HG03175 (cell line): ENCODE measurements around the gene CHIT1.

ENCODE experiments used
- ATAC-seq: cut with Tn5 transposase; IDR thresholded peaks from one replicate; pipeline ENCODE4 v1.9.1; 2021; ENCODE audit warnings: mild to moderate bottlenecking, moderate library complexity; ENCODE audit not compliant: unreplicated experiment

The CHIT1 gene

DNA sequence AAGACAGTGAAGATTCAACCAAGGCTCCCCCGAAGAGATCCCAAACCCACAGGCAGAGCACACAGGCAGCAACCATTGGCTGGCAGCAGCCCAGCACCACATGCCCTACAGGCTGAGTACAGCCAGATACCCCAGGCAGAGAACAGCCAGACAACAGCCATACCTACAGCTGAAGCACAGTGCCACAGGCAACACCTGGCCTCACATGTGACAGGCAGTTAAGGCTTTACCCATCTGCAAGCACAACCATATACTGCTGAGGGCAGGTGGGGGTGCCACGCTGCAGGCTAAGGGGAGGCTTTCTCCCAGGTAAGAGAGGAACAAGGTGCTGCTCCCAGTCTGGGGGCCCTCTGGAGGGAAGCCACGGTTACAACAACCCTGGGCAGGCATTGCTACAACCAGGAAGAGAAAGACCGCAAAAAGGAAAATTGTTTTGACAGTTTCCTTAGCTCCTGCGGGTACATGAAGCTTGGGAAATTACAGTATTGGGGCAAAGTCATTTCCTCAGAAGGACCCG is 12.3 kb downstream of the CHIT1 start:
- no peak for ATAC-seq

DNA sequence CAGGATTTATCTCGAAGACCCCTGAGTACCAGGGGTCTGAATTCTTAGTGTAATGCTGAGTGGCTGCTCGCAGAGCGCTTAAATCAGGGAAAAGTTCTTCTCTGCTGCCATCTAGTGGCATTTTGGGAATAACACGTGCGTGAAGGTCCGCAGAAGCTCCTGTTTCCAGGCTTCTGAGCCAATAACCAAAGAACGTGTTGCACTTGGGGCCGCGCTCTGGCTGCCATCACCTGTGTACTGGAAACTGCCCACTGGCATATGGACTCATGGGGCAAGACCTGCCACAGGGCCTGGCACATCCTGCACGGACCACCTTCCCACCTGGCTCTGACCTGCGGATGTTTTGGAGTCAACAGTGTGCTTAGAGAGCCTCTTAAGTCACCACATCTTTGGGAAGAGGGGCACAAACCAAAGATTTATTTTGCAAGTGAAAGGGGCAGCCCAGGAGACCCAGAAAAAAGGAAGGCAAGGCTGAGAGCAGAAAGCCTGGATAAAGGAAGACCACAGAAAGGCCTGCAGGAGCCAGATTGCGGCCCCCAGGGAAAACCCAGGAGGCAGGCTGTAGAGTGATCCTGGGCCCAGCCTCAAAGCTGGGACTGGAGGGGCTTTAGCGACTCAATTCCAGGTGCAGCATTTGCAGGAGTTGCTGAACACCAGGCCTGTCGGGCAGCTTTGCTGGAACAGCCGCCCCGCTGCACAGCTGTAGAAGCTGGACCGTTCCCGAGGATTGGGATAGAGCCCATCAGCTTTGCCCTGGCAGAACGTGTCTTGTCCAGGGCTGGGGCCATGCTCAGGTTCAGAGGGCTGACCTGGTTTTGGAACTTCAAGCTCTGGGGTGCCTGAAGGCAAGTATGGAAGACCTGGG is 13.0 kb downstream of the CHIT1 start:
- no peak for ATAC-seq

GRCh38 chr1:203215573-203215972 is 13.9 kb downstream of the CHIT1 start:
- no peak for ATAC-seq

GRCh38 chr1:203214871-203215270 is 14.6 kb downstream of the CHIT1 start:
- no peak for ATAC-seq

- ATAC-seq = no peak
Observed at GRCh38 chr1:203213126-203213525, 16.3 kb downstream of the CHIT1 start.

DNA sequence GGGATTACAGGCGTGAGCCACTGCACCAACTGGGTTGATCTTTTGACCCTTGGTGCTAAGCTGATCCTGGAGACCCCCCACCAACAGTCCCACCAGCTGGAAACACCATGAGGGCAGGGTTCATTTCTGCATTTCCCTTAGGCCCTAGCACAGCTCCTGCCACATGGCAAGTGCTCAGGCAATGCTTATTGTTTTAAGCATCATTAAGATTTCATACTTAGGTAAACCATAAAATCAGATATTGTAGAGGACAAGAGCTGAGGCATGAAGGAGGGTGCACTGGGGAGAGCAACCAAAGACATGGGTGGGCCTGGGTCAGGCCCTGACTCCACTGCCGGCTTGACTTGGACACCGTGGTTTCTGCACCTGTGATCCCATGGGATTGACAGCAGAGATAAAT is 17.7 kb downstream of the CHIT1 start:
- ATAC-seq = no peak

DNA sequence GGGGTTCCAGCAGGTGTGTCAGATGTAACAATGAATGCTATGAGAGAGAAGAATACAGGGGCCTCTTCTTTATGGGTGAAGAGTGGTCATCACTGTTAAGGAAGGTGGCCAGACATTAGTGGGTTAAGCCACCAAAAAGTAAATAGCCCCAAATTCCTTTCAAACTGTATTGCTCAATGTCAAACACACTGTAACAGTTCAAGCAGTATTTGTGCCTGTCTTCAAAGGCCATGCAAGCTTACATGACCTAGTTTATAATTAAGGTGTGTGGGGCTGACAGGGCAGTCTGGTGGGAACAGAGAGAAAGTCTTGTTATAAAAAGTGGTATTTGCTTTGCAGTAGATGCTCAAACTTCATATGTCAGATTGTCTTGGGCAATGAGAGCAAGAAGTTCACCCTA is 18.5 kb downstream of the CHIT1 start:
- no peak for ATAC-seq

- ATAC-seq = no peak
Observed at GRCh38 chr1:203210350-203210749, 19.1 kb downstream of the CHIT1 start.

DNA sequence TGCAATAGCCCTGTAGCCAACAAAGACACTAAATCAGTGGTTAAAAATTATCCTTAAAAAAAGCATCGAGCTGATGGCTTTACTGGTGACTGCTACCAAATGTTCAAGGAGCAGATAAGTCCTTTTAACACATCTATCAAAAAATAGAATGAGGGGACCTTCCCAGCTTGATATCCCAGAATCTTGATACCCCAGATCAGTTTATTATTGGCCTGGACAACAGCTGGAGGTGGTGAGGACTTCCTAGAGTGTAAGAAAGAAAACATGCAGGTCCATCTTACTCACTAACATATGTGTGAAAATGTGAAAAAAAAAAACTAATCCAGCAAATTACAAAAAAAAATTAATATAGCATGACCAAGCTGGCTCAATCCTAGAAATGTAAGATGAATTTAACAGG is 21.3 kb downstream of the CHIT1 start:
- ATAC-seq = no peak

GRCh38 chr1:203207751-203208150 is 21.7 kb downstream of the CHIT1 start:
- no peak for ATAC-seq

DNA sequence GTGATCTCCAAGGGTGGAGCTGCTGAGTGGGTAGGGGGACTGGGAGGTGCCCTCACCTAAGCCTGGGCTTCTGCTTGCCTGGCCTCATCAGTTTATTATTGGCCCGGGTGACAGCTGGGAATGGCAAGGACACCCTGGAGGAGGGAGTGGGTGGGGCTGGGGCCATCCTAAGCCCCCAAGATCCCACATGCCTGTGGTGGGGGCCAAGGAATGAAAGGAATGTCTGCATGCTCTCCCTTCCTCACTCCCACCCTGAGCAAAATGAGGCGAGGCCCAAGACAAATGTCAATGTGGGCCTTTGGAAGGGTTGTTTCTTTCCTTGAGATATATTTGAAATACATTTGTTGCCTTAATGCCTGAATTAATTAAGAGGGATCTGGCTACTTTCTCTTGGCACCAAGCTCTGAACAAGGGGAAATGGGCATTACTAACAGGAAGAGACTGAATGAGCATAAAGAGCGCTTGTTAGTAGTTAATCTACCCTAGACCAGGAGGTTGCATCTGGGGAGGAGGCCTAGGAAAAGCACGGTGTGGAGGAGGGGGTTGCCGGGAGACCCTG is 23.3 kb downstream of the CHIT1 start:
- no peak for ATAC-seq

GRCh38 chr1:203204756-203205155 is 24.7 kb downstream of the CHIT1 start:
- no peak for ATAC-seq

- no peak for ATAC-seq
Observed at GRCh38 chr1:203202431-203203245, 26.8 kb downstream of the CHIT1 start.

DNA sequence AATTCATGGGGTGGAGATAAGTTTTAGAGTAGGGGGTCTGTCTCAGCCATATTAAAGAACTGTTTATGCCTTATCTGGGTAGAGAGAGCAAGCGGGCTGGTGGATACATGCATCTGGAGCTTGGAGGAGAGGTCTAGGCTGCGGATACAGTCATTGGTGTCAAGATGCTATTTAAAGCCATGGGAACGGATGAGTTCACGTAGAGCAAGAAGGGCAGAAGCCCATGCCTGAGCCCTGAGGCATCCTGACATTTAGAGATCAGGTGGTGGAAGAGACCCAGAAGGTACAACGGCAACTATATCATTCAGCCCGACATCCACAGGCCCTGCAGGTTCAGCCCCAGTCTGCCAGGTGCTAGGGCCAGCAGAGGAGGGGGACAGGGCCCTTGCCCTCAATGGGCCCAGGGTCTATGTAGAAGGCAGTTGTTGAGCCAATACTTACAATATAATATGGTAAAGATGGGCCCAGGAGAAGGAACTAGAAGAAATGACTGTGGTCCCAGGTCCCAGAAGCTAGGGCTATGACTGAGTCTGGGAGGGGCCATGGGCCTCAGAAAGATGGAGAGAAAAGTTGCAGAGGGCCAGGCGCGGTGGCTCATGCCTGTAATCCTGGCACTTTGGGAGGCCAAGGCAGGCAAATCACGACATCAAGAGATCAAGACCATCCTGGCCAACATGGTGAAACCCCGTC is 27.8 kb downstream of the CHIT1 start:
- ATAC-seq = no peak

DNA sequence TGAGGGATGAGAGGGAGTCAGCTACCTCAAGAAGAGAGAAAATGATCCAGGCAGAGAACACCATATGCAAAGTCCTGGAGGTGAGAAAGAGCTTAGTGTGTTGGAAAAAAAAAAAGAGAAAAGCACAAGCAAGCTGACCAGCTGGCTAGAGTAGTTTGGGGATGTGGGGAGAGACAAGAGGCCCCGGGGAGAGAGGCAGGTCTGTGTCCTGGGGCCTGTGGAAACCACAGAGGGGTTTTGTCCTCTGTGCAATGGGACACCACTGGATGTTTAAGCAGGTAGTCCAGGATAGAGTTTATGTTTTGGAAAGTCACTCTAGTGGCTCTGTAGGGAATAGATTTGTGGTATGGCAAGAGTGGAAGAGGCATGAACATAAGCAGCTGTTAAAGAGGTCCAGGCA is 28.6 kb downstream of the CHIT1 start:
- no peak for ATAC-seq

- ATAC-seq = no peak
Observed at GRCh38 chr1:203199816-203200571, 29.5 kb downstream of the CHIT1 start.

- no peak for ATAC-seq
Observed at GRCh38 chr1:203199481-203199815, 30.0 kb downstream of the CHIT1 start.

DNA sequence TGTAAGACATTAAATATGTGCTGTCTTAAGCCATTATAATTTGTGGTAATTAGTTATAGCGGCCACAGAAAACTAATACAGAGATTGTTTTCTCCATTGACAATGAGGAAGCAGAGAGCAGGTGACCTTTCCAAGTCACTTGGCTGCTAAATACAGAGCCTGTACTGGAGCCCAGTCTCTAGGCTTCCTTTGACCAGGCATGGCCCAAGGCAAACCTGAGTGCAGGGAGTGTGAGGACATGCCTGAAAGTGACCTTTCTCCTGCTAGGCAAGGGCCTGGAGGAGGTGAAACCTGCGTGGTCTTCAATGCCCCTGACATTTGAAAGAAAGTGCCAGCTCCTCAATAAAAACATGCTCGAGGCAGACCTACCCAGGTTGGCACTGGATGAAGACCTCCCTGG is 30.5 kb downstream of the CHIT1 start:
- ATAC-seq = no peak

- ATAC-seq = no peak
Observed at GRCh38 chr1:203197625-203198024, 31.8 kb downstream of the CHIT1 start.

GRCh38 chr1:203196371-203196770 is 33.1 kb downstream of the CHIT1 start:
- no peak for ATAC-seq
